HT-29 (cell line): ENCODE results near the gene ADK. TPM values are rescaled to one million over a fixed set of nuclear protein-coding genes. Genes with fewer than 3 reads are reported as not detected.
"Not testable (repeated sequence)": the region's sequence is repeated elsewhere in the genome, so short reads cannot be mapped to it uniquely, and the experiment has no call there.

Source experiments
- DNase-seq: peaks from one replicate; pipeline ENCODE4 v3.0.0-alpha.2; 2015; ENCODE audit warnings: low spot score
- total RNA-seq: library from RNA; depleted of rRNA; stranded (reverse); fragments of >200 nt; shearing (Covaris generic); gene quantifications from 2 replicates; pipeline ENCODE4 v1.2.3, GENCODE V29; 2014

Gene ADK
- total RNA-seq, 1 experiment from 2014 or later, result 17.1 TPM

GRCh38 chr10:74179111-74179710 lies 28.2 kb downstream of the ADK start:
- DNase-seq, result no peak

- DNase-seq, result no peak
Measured at GRCh38 chr10:74186678-74187077, 35.7 kb downstream of the ADK start.

- DNase-seq, result no peak
Measured at GRCh38 chr10:74187237-74187636, 36.2 kb downstream of the ADK start.

- not testable (repeated sequence) for DNase-seq
Measured at GRCh38 chr10:74188617-74189016, 37.6 kb downstream of the ADK start.

GRCh38 chr10:74189999-74190421 lies 39.0 kb downstream of the ADK start:
- peak; percentile 72 for DNase-seq

- DNase-seq, result peak; percentile 19
Measured at GRCh38 chr10:74190494-74190893, 39.5 kb downstream of the ADK start.

GRCh38 chr10:74194545-74194944 lies 43.5 kb downstream of the ADK start:
- no peak for DNase-seq

- DNase-seq, result no peak
Measured at GRCh38 chr10:74194999-74195398, 44.0 kb downstream of the ADK start.

GRCh38 chr10:74199315-74199714 lies 48.3 kb downstream of the ADK start:
- DNase-seq, result no peak

GRCh38 chr10:74202356-74202755 lies 51.3 kb downstream of the ADK start:
- DNase-seq, result no peak

GRCh38 chr10:74206746-74207145 lies 55.7 kb downstream of the ADK start:
- DNase-seq, result no peak

GRCh38 chr10:74207691-74208480 lies 56.9 kb downstream of the ADK start:
- DNase-seq, result no peak

GRCh38 chr10:74208997-74209396 lies 58.0 kb downstream of the ADK start:
- no peak for DNase-seq

GRCh38 chr10:74213019-74213418 lies 62.0 kb downstream of the ADK start:
- no peak for DNase-seq

GRCh38 chr10:74213571-74214162 lies 62.6 kb downstream of the ADK start:
- peak; percentile 49 for DNase-seq

- not testable (repeated sequence) for DNase-seq
Measured at GRCh38 chr10:74217110-74217509, 66.1 kb downstream of the ADK start.

GRCh38 chr10:74222467-74222866 lies 71.4 kb downstream of the ADK start:
- DNase-seq, result not testable (repeated sequence)

- no peak for DNase-seq
Measured at GRCh38 chr10:74223755-74224529, 72.9 kb downstream of the ADK start.

GRCh38 chr10:74227697-74228424 lies 76.8 kb downstream of the ADK start:
- DNase-seq, result no peak

GRCh38 chr10:74231375-74231774 lies 80.4 kb downstream of the ADK start:
- DNase-seq, result no peak

GRCh38 chr10:74233281-74233680 lies 82.3 kb downstream of the ADK start:
- no peak for DNase-seq
